HG03460 (cell line): ENCODE data around the gene PTPA.
A peak's percentile ranks its signal among the peaks of the same experiment; 100 is the strongest.
"Not testable (repeated sequence)": the region's sequence is repeated elsewhere in the genome, so short reads cannot be mapped to it uniquely, and the experiment has no call there.

ENCODE experiments used
- ATAC-seq: cut with Tn5 transposase; IDR thresholded peaks from one replicate; pipeline ENCODE4 v1.9.1; 2021; ENCODE audit not compliant: unreplicated experiment

PTPA gene

DNA sequence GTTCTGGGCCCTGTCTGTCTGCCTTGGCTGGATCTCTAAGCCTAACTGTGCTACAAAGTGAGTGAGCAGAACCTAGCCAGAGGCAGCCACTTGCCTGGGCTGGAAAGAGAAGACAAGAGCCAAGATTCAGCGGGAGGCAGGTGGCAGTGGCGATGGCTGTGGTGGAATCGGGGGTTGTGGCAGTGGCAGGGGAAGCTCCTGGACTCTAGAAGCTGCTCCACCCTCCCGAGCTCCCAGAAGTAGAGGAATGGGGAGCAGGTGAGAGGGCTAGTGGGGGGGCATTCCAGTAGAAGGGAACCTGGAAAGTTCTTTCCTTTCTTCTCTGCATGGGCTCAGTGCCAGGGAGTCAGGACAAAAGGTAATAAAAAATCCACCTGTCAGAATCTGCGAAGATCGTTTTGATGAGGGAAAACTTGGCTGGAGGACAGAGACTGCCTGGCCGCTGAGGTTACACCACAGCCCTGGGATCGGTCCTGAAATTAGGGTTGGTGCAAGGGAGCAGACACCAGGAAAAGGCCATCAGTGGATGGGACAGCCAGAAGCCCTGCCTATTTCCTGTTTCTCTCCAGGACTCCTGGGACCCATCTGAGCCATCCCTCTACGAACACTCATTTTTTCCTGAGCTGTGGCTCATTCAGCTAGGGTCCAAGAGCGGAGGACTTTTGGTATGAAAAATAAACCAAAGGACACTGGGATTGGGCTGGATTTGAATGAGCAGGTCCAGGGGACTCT, 2.2 kb upstream of the PTPA start:
- no peak for ATAC-seq

- ATAC-seq = no peak
Measured at GRCh38 chr9:129109537-129109903, 1.7 kb upstream of the PTPA start.

DNA sequence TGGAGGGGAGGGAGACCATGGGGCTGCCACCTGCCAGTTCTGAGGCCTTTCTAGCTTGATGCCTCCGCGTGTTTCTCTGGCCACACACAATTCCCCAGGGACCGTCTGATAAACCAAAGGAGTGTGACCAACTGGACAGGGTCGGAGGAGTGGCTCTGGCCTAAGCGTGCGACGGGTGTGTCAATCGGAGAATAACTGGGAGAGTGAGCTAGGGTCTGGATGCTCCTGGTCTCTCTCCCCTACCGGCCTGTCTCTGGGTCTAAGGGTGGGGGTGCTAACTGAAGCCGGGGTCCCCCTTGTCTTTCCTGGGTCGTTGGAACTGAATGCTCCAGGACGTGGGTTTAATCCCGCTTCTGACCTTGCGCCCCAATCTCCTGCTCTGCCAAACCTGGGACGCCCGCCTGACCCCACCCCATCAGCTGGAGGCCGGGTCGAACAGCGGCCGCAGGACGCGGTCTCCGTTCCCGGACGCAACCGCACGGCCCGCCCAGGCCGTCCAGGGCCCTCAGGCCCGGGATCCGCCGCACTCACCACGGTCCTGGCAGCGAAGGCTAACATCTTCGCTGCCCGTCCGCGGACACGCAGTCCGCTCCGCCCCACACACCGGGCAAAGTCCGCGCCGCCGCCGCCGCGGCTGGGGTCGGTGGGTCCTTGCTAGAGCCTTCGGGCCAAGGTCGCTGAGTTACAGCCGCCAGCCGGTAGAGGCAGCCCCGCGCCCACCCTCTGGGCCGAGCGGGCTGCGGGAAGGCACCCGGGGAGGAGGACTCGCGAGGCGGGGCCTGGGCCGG, 1.1 kb upstream of the PTPA start:
- peak; percentile 17 for ATAC-seq

GRCh38 chr9:129111528-129112151, 425 bp downstream of the PTPA start:
- ATAC-seq = no peak

- not testable (repeated sequence) for ATAC-seq
Measured at GRCh38 chr9:129112526-129112925, 1.3 kb downstream of the PTPA start.

DNA sequence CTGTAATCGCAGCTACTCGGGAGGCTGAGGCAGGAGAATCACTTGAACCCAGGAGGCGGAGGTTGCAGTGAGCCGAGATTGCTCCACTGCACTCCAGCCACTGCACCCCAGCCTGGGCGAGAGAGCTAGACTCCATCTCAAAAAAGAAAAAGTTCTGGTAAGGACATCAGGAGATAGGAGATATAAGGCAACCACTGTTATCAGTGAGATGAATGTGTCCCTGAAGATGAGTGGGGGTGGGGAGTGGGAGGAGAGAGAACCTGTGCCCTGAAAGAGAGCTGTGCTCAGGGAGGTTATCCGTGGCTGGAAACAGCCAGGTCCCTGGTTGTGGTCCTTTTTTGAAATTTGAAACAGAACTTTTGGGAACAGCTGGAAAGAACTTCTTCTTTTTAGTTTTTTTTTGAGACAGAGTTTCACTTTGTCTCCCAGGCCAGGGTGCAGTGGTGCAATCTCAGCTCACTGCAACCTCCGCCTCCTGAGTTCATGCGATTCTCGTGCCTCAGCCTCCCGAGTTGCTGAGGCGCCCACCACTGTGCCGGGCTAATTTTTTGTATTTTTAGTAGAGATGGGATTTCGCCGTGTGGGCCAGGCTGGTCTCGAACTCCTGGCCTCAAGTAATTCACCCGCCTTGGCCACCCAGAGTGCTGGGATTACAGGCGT, 2.6 kb downstream of the PTPA start:
- no peak for ATAC-seq

- no peak for ATAC-seq
Measured at GRCh38 chr9:129118799-129119198, 7.6 kb downstream of the PTPA start.

DNA sequence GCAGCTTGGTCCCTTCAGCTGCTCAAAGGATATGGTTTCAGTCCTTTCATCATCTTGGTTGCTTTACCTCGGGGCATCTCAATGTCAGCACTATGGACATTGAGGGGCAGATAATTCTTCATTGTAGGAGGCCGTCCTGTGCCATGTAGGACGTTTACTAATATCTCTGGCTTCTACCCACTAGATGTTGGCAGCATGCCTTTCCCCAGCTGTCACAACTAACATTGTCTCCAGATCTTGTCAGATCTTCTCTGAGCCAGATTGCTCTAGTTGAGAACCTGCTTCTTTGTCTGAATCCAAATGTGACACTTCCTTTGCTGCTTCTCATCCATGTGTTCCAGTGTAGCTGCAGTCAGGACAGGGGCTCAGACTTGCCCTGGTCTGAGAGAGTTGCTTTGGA, 10.3 kb downstream of the PTPA start:
- no peak for ATAC-seq

DNA sequence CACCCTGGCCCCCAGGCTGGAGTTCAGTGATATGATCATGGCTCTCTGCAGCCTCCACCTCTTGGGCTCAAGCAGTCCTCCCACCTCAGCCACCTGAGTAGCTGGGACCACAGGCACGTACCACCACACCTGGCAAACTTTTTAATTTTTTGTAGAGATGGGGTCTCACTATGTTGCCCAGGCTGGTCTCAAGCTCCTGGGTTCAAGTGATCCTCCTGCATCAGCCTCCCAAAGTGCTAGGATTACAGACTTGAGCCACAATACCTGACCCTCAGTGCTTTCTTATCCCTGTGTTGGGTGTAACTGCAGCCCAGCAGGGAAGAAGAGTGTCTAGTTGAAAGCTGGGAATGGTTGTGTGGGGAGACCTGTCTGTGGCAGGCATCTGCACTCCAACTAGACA, 10.9 kb downstream of the PTPA start:
- ATAC-seq = no peak

DNA sequence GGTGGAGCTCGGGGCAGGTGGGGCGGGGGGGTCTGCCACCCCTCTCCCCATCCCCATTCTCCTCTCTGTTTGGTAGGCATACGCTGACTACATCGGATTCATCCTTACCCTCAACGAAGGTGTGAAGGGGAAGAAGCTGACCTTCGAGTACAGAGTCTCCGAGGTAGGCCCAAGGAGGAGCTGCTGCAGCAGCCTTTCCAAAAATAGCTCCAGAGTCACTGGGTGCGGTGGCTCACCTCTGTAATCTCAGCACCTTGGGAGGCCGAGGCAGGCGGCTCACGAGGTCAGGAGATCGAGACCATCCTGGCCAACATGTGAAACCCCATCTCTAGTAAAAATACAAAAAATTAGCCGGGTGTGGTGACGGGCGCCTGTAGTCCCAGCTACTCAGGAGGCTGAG, 11.8 kb downstream of the PTPA start:
- ATAC-seq = not testable (repeated sequence)

GRCh38 chr9:129124506-129125069, 13.4 kb downstream of the PTPA start:
- no peak for ATAC-seq

DNA sequence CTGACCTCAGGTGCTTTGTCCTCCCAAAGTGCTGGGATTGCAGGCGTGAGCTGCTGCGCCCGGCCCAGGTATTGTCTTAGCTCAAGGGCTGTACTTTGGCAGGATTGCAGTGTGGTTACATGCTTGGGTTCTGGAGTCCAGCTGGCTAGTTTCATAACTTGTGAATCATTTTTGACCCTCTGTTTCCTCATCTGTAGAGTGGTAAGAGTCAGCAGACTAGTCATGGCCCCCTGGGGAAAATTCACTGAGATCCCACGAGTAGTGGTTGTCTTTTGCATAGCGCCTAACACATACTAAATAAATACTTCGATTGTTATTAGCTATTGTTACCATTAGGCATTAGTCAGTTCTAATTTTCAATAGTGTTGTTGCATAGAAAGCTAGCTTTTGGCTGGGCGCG, 14.3 kb downstream of the PTPA start:
- ATAC-seq = no peak

DNA sequence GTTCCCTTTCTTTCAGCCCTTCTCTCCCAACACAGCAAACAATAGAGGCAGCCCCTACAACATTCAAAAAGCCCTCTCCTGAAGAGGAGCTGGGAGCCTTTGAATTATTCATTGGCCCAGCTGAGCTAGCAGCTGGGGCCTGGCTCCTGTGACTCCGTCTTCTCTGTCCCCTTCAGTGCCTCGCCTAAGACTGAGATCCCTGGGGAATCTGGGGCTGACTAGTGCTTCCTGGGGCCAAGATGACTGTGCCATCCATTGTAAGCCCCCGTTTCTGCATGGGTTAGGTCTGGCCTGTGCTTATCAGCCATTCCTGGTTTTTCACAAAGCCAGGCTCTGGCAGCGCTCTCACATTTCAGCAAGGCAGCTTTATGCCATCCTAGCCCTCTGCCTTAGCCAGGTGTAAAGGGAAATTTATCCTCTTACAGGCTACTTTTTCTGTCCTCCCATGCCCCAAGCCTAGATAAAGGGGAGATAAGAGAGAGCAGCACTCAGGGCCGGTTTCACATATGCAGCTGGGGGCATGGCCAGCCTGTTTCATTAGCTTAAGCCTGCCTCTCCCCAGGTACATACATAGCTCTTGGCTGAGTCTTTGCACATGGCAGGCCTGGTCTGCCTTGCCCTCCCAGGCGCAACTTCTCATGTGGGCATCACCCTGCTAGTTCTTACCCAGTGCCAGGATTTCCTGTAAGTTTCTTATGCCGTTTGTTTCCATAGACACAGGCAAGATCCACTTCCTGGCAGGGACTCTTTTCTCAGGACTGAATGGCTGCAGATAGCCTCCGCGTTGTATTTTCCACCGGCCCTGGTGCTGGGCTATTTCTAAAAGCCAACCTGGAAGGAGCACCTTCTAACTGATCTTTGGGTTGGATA, 15.8 kb downstream of the PTPA start:
- ATAC-seq = no peak

DNA sequence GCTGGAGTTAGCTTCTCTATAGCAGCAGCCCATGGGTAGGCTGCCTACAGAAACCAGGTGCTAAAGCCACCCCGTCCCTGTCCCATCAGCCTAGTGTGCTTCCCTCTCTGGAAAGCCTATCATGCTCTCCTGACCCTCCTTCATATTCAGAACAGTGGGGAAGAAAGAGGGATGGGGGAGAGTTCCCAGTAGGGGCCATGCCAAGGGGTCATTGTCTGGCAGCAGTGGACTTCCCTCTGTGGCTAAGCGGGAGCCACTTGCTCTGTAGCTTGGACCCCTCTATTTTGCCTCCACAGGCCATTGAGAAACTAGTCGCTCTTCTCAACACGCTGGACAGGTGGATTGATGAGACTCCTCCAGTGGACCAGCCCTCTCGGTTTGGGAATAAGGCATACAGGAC, 17.5 kb downstream of the PTPA start:
- ATAC-seq = no peak

DNA sequence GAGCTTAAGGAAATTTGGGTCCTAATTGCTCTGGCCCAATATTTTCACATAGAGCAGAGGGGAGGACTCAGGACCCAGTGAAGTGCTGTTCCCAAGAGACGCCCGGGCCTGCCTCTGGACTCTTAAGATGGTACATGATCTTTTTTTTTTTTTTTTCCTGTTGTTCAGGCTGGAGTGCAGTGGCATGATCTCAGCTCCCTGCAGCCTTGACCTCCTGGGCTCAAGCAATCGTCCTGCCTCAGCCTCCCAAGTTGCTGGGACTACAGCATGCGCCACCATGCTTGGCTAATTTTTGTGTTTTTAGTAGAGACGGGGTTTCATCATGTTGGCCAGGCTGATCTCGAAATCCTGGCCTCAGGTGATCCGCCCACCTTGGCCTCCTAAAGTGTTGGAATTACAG, 19.1 kb downstream of the PTPA start:
- ATAC-seq = not testable (repeated sequence)

GRCh38 chr9:129130791-129131190, 19.6 kb downstream of the PTPA start:
- no peak for ATAC-seq

DNA sequence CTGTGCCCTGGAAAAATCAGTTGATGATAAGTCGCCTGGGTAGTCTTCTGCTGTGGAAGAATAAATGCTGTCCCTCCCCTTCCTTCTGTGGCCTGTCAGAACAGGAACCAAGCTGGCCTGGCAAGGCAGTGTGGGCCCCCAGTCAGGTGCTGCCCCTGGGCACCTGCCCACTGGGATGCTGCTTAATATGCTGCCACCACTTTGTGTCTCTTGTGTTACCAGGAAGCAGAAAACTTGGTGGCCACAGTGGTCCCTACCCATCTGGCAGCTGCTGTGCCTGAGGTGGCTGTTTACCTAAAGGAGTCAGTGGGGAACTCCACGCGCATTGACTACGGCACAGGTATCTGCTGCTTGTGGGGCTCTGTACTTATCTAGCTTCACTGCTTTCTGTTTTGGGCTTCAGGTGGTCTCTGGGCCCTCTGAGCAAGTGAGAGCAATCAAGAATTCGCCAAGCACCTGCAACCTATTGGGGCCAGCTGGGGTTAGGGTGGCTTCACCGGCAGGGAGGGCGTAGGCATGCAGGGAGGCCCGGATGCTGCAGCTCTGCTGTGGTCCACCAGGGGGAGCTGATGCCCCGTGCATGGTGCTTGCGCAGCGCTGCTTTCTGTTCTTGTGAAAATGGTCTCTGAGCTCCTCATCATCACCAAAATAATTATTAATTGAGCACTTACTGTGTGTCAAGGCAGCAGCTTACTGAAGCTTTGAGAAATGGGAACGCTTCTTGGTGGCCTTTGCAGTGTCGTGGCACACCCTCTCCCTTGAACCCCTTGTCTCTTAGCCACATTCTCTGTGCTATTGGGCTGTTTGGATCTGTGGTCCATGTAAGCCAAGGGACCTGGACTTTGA, 20.3 kb downstream of the PTPA start:
- ATAC-seq = no peak

GRCh38 chr9:129133082-129133481, 21.9 kb downstream of the PTPA start:
- no peak for ATAC-seq

- no peak for ATAC-seq
Measured at GRCh38 chr9:129135476-129135875, 24.3 kb downstream of the PTPA start.
